WTC11 (cell line): ENCODE data around the gene C9orf40.

Source experiments
- ATF1 ChIP-seq: sonication (generic); formaldehyde crosslinking; IDR thresholded peaks from 2 replicates; pipeline ENCODE4 v1.8.1; 2023; ENCODE audit warnings: mild to moderate bottlenecking, moderate library complexity, missing genetic modification reagents
- ESRRA ChIP-seq: sonication (generic); formaldehyde crosslinking; IDR thresholded peaks from 2 replicates; pipeline ENCODE4 v1.8.1; 2022; ENCODE audit warnings: mild to moderate bottlenecking, missing genetic modification reagents, borderline replicate concordance
- NFE2L1 ChIP-seq: sonication (generic); formaldehyde crosslinking; IDR thresholded peaks from 2 replicates; pipeline ENCODE4 v1.8.1; 2023; ENCODE audit warnings: missing genetic modification reagents
- NR3C1 ChIP-seq: sonication (generic); formaldehyde crosslinking; conservative IDR thresholded peaks from 2 replicates; pipeline ENCODE4 v1.8.1; 2023; ENCODE audit warnings: low read depth, mild to moderate bottlenecking, missing genetic modification reagents
- SP1 ChIP-seq: sonication (generic); formaldehyde crosslinking; conservative IDR thresholded peaks from 2 replicates; pipeline ENCODE4 v1.8.1; 2022; ENCODE audit warnings: missing genetic modification reagents
- ZNF121 ChIP-seq: sonication (generic); formaldehyde crosslinking; IDR thresholded peaks from 2 replicates; pipeline ENCODE4 v1.8.0; 2023; ENCODE audit warnings: missing genetic modification reagents
- ZNF138 ChIP-seq: sonication (generic); formaldehyde crosslinking; conservative IDR thresholded peaks from 2 replicates; pipeline ENCODE4 v1.8.1; 2022; ENCODE audit warnings: mild to moderate bottlenecking, moderate library complexity, missing genetic modification reagents
- ZNF416 ChIP-seq: fragments of 250-450 bp; sonication (Bioruptor Pico); IDR thresholded peaks from 2 replicates; pipeline ENCODE4 v1.9.0; 2021; ENCODE audit warnings: mild to moderate bottlenecking, inconsistent platforms
- TF ChIP-seq, protein P1 (sequence below): fragments of 200-600 bp; IDR thresholded peaks from 2 replicates; pipeline ENCODE4 v1.8.0; 2022; ENCODE audit warnings: antibody characterized with exemption
- TF ChIP-seq, protein P2 (sequence below): sonication (generic); formaldehyde crosslinking; IDR thresholded peaks from 2 replicates; pipeline ENCODE4 v1.8.1; 2022; ENCODE audit warnings: low read depth, missing genetic modification reagents, borderline replicate concordance
- TF ChIP-seq, protein P3 (sequence below): sonication (generic); formaldehyde crosslinking; conservative IDR thresholded peaks from 2 replicates; pipeline ENCODE4 v1.8.1; 2022; ENCODE audit warnings: mild to moderate bottlenecking, missing genetic modification reagents
- TF ChIP-seq, protein P4 (sequence below): sonication (generic); formaldehyde crosslinking; IDR thresholded peaks from 2 replicates; pipeline ENCODE4 v1.8.1; 2022; ENCODE audit warnings: low read depth, mild to moderate bottlenecking, moderate library complexity, missing genetic modification reagents, borderline replicate concordance
- TF ChIP-seq, protein P5 (sequence below): sonication (generic); formaldehyde crosslinking; IDR thresholded peaks from 2 replicates; pipeline ENCODE4 v1.8.1; 2023; ENCODE audit warnings: mild to moderate bottlenecking, missing genetic modification reagents, moderate library complexity
- TF ChIP-seq, protein P6 (sequence below): sonication (generic); formaldehyde crosslinking; IDR thresholded peaks from 2 replicates; pipeline ENCODE4 v1.8.0; 2022; ENCODE audit warnings: mild to moderate bottlenecking, missing genetic modification reagents

DNA sequence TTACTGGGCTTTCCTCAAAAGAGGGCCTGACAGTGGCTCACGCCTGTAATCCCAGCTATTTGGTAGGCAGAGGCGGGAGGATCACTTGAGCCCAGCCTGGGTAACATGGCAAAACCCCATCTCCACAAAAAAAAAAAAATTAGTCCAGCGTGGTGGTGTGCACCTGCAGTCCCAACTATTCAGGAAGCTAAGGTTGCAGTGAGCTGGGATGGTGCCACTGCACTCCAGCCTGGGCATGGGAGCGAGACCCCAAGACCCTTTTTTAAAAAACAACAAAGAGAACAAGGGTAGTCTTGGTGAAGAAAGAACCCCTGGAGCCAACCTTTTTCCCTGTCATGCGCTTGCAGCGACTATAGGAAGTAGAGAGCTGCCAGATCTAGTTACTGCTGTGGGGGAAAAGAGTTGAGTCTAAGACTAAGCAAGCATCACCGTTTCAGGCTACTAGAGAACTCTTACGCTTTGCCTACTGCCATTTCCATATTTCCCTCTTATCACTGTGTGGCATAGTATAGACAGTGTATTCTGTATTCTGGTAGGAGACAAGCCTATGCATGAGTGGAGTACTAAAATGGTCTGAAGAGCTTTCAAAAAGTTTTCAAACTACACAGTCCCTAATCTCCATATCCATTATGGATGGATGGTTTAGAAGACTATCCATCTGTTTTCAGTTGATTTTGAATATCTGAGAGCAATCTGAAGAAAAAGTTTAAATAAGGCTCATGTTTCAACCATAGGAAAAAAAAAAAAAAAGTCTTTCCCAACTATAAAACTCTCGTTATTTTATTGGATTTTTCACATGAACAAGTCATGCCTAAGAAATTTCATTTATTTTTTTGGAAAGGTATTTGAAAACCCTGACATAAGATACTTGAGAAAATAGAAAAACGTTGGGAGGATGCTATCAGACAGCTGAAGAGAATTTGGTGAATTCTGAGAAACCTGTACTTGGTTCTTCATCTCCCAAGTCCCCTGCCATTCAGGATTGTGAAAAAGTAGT, 2.6 kb downstream of the C9orf40 start:
- TF ChIP-seq, protein P1, sequence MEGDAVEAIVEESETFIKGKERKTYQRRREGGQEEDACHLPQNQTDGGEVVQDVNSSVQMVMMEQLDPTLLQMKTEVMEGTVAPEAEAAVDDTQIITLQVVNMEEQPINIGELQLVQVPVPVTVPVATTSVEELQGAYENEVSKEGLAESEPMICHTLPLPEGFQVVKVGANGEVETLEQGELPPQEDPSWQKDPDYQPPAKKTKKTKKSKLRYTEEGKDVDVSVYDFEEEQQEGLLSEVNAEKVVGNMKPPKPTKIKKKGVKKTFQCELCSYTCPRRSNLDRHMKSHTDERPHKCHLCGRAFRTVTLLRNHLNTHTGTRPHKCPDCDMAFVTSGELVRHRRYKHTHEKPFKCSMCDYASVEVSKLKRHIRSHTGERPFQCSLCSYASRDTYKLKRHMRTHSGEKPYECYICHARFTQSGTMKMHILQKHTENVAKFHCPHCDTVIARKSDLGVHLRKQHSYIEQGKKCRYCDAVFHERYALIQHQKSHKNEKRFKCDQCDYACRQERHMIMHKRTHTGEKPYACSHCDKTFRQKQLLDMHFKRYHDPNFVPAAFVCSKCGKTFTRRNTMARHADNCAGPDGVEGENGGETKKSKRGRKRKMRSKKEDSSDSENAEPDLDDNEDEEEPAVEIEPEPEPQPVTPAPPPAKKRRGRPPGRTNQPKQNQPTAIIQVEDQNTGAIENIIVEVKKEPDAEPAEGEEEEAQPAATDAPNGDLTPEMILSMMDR, result no peak
- TF ChIP-seq, protein P2, sequence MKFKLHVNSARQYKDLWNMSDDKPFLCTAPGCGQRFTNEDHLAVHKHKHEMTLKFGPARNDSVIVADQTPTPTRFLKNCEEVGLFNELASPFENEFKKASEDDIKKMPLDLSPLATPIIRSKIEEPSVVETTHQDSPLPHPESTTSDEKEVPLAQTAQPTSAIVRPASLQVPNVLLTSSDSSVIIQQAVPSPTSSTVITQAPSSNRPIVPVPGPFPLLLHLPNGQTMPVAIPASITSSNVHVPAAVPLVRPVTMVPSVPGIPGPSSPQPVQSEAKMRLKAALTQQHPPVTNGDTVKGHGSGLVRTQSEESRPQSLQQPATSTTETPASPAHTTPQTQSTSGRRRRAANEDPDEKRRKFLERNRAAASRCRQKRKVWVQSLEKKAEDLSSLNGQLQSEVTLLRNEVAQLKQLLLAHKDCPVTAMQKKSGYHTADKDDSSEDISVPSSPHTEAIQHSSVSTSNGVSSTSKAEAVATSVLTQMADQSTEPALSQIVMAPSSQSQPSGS (CRISPR knock-in tag), result no peak
- TF ChIP-seq, protein P3, sequence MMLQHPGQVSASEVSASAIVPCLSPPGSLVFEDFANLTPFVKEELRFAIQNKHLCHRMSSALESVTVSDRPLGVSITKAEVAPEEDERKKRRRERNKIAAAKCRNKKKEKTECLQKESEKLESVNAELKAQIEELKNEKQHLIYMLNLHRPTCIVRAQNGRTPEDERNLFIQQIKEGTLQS, result no peak
- TF ChIP-seq ZNF121 (CRISPR knock-in tag) (peak; percentile 93; the same call in 1 of the 2 replicates), SP1 (CRISPR knock-in tag) (no peak), NFE2L1 (no peak), ESRRA (no peak), NR3C1 (no peak), ATF1 (CRISPR knock-in tag) (no peak), ZNF416 (CRISPR knock-in tag) (no peak), ZNF138 (CRISPR knock-in tag) (no peak)
- TF ChIP-seq, protein P4, sequence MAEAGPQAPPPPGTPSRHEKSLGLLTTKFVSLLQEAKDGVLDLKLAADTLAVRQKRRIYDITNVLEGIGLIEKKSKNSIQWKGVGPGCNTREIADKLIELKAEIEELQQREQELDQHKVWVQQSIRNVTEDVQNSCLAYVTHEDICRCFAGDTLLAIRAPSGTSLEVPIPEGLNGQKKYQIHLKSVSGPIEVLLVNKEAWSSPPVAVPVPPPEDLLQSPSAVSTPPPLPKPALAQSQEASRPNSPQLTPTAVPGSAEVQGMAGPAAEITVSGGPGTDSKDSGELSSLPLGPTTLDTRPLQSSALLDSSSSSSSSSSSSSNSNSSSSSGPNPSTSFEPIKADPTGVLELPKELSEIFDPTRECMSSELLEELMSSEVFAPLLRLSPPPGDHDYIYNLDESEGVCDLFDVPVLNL (CRISPR knock-in tag), result no peak
- TF ChIP-seq, protein P5, sequence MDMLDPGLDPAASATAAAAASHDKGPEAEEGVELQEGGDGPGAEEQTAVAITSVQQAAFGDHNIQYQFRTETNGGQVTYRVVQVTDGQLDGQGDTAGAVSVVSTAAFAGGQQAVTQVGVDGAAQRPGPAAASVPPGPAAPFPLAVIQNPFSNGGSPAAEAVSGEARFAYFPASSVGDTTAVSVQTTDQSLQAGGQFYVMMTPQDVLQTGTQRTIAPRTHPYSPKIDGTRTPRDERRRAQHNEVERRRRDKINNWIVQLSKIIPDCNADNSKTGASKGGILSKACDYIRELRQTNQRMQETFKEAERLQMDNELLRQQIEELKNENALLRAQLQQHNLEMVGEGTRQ (CRISPR knock-in tag), result no peak
- TF ChIP-seq, protein P6, sequence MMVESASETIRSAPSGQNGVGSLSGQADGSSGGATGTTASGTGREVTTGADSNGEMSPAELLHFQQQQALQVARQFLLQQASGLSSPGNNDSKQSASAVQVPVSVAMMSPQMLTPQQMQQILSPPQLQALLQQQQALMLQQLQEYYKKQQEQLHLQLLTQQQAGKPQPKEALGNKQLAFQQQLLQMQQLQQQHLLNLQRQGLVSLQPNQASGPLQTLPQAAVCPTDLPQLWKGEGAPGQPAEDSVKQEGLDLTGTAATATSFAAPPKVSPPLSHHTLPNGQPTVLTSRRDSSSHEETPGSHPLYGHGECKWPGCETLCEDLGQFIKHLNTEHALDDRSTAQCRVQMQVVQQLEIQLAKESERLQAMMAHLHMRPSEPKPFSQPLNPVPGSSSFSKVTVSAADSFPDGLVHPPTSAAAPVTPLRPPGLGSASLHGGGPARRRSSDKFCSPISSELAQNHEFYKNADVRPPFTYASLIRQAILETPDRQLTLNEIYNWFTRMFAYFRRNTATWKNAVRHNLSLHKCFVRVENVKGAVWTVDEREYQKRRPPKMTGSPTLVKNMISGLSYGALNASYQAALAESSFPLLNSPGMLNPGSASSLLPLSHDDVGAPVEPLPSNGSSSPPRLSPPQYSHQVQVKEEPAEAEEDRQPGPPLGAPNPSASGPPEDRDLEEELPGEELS (CRISPR knock-in tag), result no peak
